Right lobe of liver (tissue), 6 donors: ENCODE data around the gene SCN8A. TPM values are rescaled to one million over a fixed set of nuclear protein-coding genes. Genes with fewer than 3 reads are reported as not detected.

Experiments
- ATAC-seq, 4 donors: fragments of 200-7000 bp; cut with Tn5 transposase; one replicate each; pipeline ENCODE4 v1.9.1; 2020; ENCODE audit warnings: mild to moderate bottlenecking in 4 of 4, moderate library complexity in 4 of 4
- DNase-seq, 3 donors: peaks; one replicate each; pipeline ENCODE4 v3.0.0-alpha.2; 2020
- H3K27ac ChIP-seq, 3 donors: fragments of 200-600 bp; one replicate each; pipeline ENCODE4 v1.8.0; 2022
- H3K27me3 ChIP-seq, 2 donors: fragments of 200-600 bp; one replicate each; pipeline ENCODE4 v1.8.0; 2022
- H3K36me3 ChIP-seq, 4 donors: fragments of 200-600 bp; sonication (generic) in 1 of 4; one replicate each; pipeline versions ENCODE4 v1.5.1 to v1.8.0; 2017 to 2022; ENCODE audit warnings: control low read depth in 1 of 4
- H3K4me1 ChIP-seq, 4 donors: fragments of 200-600 bp; sonication (generic) in 1 of 4; one replicate each; pipeline versions ENCODE4 v1.5.1 to v1.8.0; 2017 to 2022; ENCODE audit warnings: control low read depth in 1 of 4
- H3K4me3 ChIP-seq, 3 donors: fragments of 200-600 bp; one replicate each; pipeline ENCODE4 v1.8.0; 2022
- H3K9me3 ChIP-seq, 4 donors: fragments of 200-600 bp; sonication (generic) in 1 of 4; one replicate each; pipeline versions ENCODE4 v1.5.1 to v1.8.0; 2017 to 2022; ENCODE audit warnings: control low read depth in 1 of 4
- POLR2A ChIP-seq: fragments of 450-650 bp; IDR thresholded peaks from one replicate; pipeline ENCODE4 v1.6.1; 2017; ENCODE audit warnings: antibody characterized with exemption, mild to moderate bottlenecking
- WGBS: methylation state at CpG from one replicate; pipeline ENCODE4 v1.1.6; 2018; ENCODE audit warnings: low coverage, low lambda C conversion rate; ENCODE audit not compliant: insufficient coverage; ENCODE audit errors: missing lambda C conversion rate; 5-methylcytosine and 5-hydroxymethylcytosine counted together
- intact Hi-C, 2 donors: fragments of 100-400 bp; cut with DNase I; formaldehyde crosslinking; loops; one replicate each; pipeline versions ENCODE4 v1.11.2 to v1.14.1; 2022
- total RNA-seq, 6 experiments: library from RNA; depleted of rRNA in 2 of 6; stranded (reverse); fragments of >200 nt in 2 of 6; fragmentation: NEBNext Ultra II Directional in 3 of 6; extraction: Animal tissue kit (Norgen Biotek cat#: 25700) in 3 of 6; gene quantifications; one replicate each; pipeline versions ENCODE4 v1.1.0 to v1.2.4, GENCODE V29; 2016 to 2023
- TF ChIP-seq, protein P1 (sequence below), 4 donors: fragments of 200-600 bp in 3 of 4; fragments of 450-650 bp in 1 of 4; IDR thresholded peaks; one replicate each; pipeline versions ENCODE4 v1.5.1 to v1.8.0; 2016 to 2022; ENCODE audit warnings: antibody characterized with exemption in 4 of 4, mild to moderate bottlenecking in 2 of 4
- donor health status: DM: no; HTN: yes; CAD: no.
- donor health status: DM: no; HTN: no; CAD: no.
- donor health status: DM: no; HTN: no; CAD: no.
- donor health status: DM: no; HTN: yes; CAD: no.
- donor health status: DM: no; HTN: yes; CAD: no.

Gene SCN8A
- total RNA-seq, 6 experiments from 2014 or later = 1.7 to 5.6 (median 3.7) TPM

DNA sequence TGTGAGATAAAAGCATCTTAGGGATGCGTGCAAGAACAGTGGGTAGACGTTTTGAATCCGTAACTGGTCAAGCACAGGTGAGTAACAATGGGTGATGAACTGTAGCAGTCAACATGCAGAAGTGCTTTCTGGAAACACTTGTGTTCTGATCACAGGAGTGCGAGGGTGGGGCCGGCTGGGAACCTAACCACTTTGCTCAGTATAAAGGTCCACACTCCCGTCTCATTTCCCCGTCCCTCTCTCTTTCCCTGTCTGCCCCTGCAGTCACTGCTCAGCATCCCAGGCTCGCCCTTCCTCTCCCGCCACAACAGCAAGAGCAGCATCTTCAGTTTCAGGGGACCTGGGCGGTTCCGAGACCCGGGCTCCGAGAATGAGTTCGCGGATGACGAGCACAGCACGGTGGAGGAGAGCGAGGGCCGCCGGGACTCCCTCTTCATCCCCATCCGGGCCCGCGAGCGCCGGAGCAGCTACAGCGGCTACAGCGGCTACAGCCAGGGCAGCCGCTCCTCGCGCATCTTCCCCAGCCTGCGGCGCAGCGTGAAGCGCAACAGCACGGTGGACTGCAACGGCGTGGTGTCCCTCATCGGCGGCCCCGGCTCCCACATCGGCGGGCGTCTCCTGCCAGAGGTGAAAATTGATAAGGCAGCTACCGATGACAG is 130.4 kb downstream of the SCN8A start:
- peak in 2 of 3 donors; percentile 46 to 53 for DNase-seq
- 50% methylated on average over 17 of the region's 44 CpGs for WGBS
- Histone ChIP-seq H3K27me3 (no peaks in the 10 kb centered on the region), H3K36me3 (no peaks in the 10 kb centered on the region), H3K4me3 (no peak overlapping the region), H3K27ac (no peak overlapping the region), H3K4me1 (no peaks in the 10 kb centered on the region), H3K9me3 (no peaks in the 10 kb centered on the region)
- TF ChIP-seq, protein P1, sequence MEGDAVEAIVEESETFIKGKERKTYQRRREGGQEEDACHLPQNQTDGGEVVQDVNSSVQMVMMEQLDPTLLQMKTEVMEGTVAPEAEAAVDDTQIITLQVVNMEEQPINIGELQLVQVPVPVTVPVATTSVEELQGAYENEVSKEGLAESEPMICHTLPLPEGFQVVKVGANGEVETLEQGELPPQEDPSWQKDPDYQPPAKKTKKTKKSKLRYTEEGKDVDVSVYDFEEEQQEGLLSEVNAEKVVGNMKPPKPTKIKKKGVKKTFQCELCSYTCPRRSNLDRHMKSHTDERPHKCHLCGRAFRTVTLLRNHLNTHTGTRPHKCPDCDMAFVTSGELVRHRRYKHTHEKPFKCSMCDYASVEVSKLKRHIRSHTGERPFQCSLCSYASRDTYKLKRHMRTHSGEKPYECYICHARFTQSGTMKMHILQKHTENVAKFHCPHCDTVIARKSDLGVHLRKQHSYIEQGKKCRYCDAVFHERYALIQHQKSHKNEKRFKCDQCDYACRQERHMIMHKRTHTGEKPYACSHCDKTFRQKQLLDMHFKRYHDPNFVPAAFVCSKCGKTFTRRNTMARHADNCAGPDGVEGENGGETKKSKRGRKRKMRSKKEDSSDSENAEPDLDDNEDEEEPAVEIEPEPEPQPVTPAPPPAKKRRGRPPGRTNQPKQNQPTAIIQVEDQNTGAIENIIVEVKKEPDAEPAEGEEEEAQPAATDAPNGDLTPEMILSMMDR (IDR thresholded peaks at IDR 0.05) = no peak
- no peak for TF ChIP-seq POLR2A
- peak in 2 of 4 donors; percentile 43 to 55 for ATAC-seq
- intact Hi-C loops = no loop called here

DNA sequence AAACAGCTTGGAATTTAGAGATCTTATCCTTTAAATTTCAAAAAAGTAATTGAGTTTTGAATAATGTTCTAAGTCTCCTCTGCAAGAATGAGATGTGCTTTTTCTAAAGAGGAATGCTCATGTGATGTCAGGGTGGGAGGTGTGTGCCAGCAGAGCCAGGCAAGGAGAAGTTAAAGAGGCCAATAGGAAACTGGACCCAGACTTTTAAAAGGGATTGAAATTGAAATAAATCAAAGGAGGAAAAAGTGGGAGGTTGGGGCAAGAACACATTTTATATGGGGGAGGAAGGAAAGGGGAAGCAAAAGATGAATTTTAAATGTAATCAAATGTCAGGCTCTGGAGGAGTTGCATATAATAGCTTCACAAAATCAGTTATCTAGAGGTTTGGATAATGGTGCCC is 131.4 kb downstream of the SCN8A start:
- H3K9me3 ChIP-seq = no peaks in the 10 kb centered on the region
- TF ChIP-seq, protein P1 (IDR thresholded peaks at IDR 0.05) = no peak
- no peak for TF ChIP-seq POLR2A
- DNase-seq (no peak), ATAC-seq (no peak)
- no peak overlapping the region for H3K27ac ChIP-seq
- H3K4me1 ChIP-seq = no peaks in the 10 kb centered on the region
- intact Hi-C loops = no loop called here
- H3K36me3 ChIP-seq = no peaks in the 10 kb centered on the region
- no peaks in the 10 kb centered on the region for H3K27me3 ChIP-seq
- H3K4me3 ChIP-seq = no peak overlapping the region

DNA sequence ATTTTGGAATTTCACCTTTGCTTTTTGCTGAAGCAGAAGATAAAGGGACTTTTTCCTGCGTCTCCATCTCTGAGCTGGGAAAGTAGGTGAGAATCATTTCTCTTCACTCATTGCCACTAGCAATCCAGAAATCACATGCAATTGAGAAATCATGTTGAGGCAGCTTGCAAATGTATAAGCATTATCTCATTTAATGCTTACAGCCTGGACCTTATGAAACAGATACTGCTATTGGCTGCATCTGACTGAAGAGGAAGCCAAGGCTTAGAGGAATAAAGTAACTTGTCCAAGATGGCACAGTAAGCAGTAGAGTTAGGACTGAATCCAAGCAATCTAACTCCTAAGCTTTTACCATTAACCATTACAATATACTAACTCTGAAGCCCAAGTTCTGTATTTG is 135.1 kb downstream of the SCN8A start:
- Histone ChIP-seq H3K9me3 (no peaks in the 10 kb centered on the region), H3K27ac (no peak overlapping the region), H3K4me3 (no peak overlapping the region), H3K4me1 (peaks cover 0 to 11% (median 2%) of the 10 kb centered on the region in 4 donors), H3K36me3 (no peaks in the 10 kb centered on the region), H3K27me3 (no peaks in the 10 kb centered on the region)
- DNase-seq (no peak), ATAC-seq (no peak)
- TF ChIP-seq POLR2A = no peak
- TF ChIP-seq, protein P1 (IDR thresholded peaks at IDR 0.05) = no peak
- intact Hi-C loops = no loop called here
- WGBS = 88% methylated on average over 1 of the region's 1 CpG

DNA sequence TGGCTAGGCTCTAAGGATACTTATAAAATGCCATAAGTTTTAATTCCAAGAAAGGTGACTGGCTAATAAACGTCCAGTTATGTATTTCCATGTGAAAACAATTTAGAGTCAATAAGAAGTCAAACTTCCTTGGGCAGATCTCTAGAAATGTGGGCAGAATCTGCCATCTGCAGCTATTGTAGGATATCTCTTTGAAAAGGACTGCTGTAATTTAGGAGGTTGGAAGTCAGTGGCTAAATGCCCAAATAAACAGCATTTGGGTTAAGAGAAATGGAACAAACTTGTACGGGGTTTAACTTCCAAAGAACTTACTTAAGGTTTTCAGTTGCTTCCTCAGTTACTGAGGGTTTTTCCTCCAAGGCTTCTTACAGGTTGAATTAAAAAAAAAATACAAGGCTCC is 135.9 kb downstream of the SCN8A start:
- Histone ChIP-seq H3K27ac (no peak overlapping the region), H3K36me3 (no peaks in the 10 kb centered on the region), H3K4me1 (peaks cover 0 to 12% (median 2%) of the 10 kb centered on the region in 4 donors), H3K27me3 (no peaks in the 10 kb centered on the region), H3K9me3 (no peaks in the 10 kb centered on the region), H3K4me3 (no peak overlapping the region)
- 40% methylated on average over 2 of the region's 2 CpGs for WGBS
- ATAC-seq (peak in 1 of 4 donors; percentile 25), DNase-seq (no peak)
- TF ChIP-seq POLR2A = no peak
- TF ChIP-seq, protein P1 (IDR thresholded peaks at IDR 0.05) = no peak
- intact Hi-C loops = no loop called here
